GM20000 (cell line): ENCODE measurements around the gene TRIM14.

ENCODE experiments used
- DNase-seq: peaks from one replicate; pipeline ENCODE4 v3.0.0; 2012; ENCODE audit warnings: low spot score
- TF ChIP-seq, protein P1 (sequence below): IDR thresholded peaks from 2 replicates; pipeline ENCODE4 v1.5.1; 2012; ENCODE audit warnings: mild to moderate bottlenecking, control low read depth; ENCODE audit errors: extremely low read depth, missing control alignments

Gene TRIM14

GRCh38 chr9:98159301-98159700, 40.3 kb upstream of the TRIM14 start:
- TF ChIP-seq, protein P1, sequence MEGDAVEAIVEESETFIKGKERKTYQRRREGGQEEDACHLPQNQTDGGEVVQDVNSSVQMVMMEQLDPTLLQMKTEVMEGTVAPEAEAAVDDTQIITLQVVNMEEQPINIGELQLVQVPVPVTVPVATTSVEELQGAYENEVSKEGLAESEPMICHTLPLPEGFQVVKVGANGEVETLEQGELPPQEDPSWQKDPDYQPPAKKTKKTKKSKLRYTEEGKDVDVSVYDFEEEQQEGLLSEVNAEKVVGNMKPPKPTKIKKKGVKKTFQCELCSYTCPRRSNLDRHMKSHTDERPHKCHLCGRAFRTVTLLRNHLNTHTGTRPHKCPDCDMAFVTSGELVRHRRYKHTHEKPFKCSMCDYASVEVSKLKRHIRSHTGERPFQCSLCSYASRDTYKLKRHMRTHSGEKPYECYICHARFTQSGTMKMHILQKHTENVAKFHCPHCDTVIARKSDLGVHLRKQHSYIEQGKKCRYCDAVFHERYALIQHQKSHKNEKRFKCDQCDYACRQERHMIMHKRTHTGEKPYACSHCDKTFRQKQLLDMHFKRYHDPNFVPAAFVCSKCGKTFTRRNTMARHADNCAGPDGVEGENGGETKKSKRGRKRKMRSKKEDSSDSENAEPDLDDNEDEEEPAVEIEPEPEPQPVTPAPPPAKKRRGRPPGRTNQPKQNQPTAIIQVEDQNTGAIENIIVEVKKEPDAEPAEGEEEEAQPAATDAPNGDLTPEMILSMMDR = no peak
- DNase-seq = no peak

GRCh38 chr9:98158071-98158831, 39.2 kb upstream of the TRIM14 start:
- TF ChIP-seq, protein P1 = no peak

DNA sequence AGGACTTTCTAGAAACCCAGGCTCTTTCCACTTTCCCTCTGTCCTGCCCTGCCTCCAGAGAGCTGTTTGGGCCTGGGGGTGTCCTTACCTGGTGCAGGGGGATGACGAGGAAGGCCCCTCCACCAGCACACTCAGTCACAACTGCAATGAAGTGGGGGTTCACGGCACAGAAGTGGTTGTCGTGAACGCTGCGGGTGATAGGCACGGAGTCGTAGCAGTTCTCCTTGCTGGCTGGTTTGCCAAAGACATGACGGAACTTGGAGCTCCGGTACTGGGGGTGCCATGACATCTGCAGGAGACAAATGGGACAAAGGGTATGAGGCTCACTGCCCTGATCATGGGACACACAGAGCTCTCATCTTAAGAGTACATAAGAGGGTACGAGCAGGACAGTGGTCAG, 38.4 kb upstream of the TRIM14 start:
- no peak for DNase-seq
- TF ChIP-seq, protein P1 = no peak

More at GRCh38 chr9:98158071-98158831, 39.2 kb upstream of the TRIM14 start:
- no peak for DNase-seq

DNA sequence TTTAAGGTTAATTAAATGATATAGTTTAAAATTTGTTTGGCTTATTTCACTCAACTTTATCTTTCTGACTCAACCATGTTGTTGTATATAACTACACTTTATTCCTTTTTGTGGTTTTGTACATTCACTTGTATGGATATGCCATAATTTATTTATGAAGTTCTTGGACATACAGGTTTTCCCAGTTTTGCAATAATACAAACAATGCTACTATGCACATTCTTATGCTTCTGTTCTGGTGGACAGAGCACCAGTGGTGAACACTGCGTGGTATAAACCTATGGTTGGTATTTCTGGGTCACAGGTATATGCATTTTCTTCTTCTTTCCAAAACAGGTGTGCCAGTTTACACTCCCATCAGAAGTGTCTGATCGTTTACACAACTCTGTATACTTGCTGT, 35.7 kb upstream of the TRIM14 start:
- no peak for DNase-seq
- TF ChIP-seq, protein P1 = no peak

- DNase-seq = no peak
Observed at GRCh38 chr9:98152526-98152925, 33.5 kb upstream of the TRIM14 start.

GRCh38 chr9:98150721-98151120, 31.7 kb upstream of the TRIM14 start:
- DNase-seq = no peak

More at GRCh38 chr9:98152526-98152925, 33.5 kb upstream of the TRIM14 start:
- TF ChIP-seq, protein P1 = no peak

DNA sequence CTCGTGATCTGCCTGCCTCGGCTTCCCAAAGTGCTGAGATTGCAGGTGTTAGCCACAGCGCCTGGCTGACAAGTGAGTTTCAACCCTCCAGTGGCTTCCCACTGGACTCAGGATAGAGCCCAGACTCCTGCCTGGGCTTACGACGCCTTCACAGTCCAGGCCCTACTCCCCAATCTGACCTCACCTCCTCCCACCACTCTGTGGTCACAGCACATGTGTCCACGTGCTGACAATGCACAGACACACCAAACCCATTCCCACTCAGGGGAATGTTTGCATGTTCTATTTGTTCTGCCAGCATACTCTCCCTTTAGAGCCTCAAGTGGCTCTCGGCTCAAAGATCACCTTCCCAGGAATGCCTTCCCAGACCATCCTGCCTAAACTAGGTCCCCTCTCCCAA, 31.1 kb upstream of the TRIM14 start:
- no peak for DNase-seq
- TF ChIP-seq, protein P1 = no peak

More at GRCh38 chr9:98150721-98151120, 31.7 kb upstream of the TRIM14 start:
- TF ChIP-seq, protein P1 = no peak
